HCT116 (cell line): Measurements from ENCODE around the gene AQP9. TPM values are rescaled to one million over a fixed set of nuclear protein-coding genes. Genes with fewer than 3 reads are reported as not detected.

Source experiments
- ATAC-seq: fragments of 200-7000 bp; cut with Tn5 transposase; 2 replicates; pipeline ENCODE4 v1.9.1; 2020; ENCODE audit warnings: mild to moderate bottlenecking, moderate library complexity
- BruUV-seq: library from RNA; stranded (reverse); fragments of 400-500 nt; replicated peaks from 2 replicates; lab custom pipeline; 2021; lab: Mats Ljungman, UMichigan
- CTCF ChIA-PET: fragments of 300-600 bp; sonication (Branson Sonifier 250); formaldehyde crosslinking; loops from one replicate; lab custom pipeline; 2021; ENCODE audit warnings: antibody characterized with exemption; lab: Charles Lee
- POLR2A ChIA-PET: fragments of 300-600, 350-600 bp; sonication (Branson Sonifier 250); formaldehyde crosslinking; loops from one replicate; lab custom pipeline; 2021; ENCODE audit warnings: antibody characterized with exemption; lab: Charles Lee
- RAD21 ChIA-PET, 2 experiments: fragments of 300-600 bp; sonication (Branson Sonifier 250); formaldehyde crosslinking; loops; one replicate each; lab custom pipeline; 2023; ENCODE audit warnings: low total read pairs in 2 of 2; ENCODE audit not compliant: uncharacterized antibody in 2 of 2, unreplicated experiment in 2 of 2, low non-redundant PET in 1 of 2; lab: Charles Lee
- DNase-seq: peaks from one replicate; pipeline ENCODE4 v3.0.0-alpha.2; 2010; ENCODE audit warnings: low read depth, low spot score
- H2AFZ ChIP-seq: fragments of 200-600 bp; shearing (Covaris generic), sonication (generic); 2 replicates; pipeline ENCODE4 v1.6.1; 2017; ENCODE audit warnings: low read depth, mixed run types, mixed read lengths, antibody characterized with exemption, low read length; ENCODE audit not compliant: poor library complexity, severe bottlenecking
- H3K27ac ChIP-seq: 2 replicates; pipeline ENCODE4 v1.5.1; 2012; ENCODE audit warnings: low read depth, low read length
- H3K27me3 ChIP-seq: fragments of 200-600 bp; sonication (generic); 2 replicates; pipeline ENCODE4 v1.6.1; 2016; ENCODE audit warnings: mixed run types, low read length, mixed read lengths; ENCODE audit not compliant: insufficient read depth
- H3K36me3 ChIP-seq, 2 experiments: fragments of 200-500 bp in 1 of 2; fragments of 200-600 bp in 1 of 2; sonication (Bioruptor generic) in 1 of 2; sonication (generic) in 1 of 2; 2 replicates each; pipeline versions ENCODE4 v1.5.1 to v1.6.1; 2014 to 2016; ENCODE audit warnings: low read length in 2 of 2, inconsistent platforms in 1 of 2, mixed read lengths in 1 of 2, mixed run types in 1 of 2; ENCODE audit not compliant: insufficient read depth in 2 of 2, control insufficient read depth in 1 of 2
- H3K4me1 ChIP-seq, 2 experiments: fragments of 200-600 bp in 1 of 2; sonication (generic) in 1 of 2; 2 replicates each; pipeline versions ENCODE4 v1.5.1 to v1.6.1; 2012 to 2017; ENCODE audit warnings: low read length in 2 of 2, inconsistent platforms in 1 of 2, mild to moderate bottlenecking in 1 of 2, mixed read lengths in 1 of 2, mixed run types in 1 of 2, moderate library complexity in 1 of 2; ENCODE audit not compliant: insufficient read depth in 2 of 2, control insufficient read depth in 1 of 2
- H3K4me2 ChIP-seq: fragments of 200-600 bp; sonication (generic); 2 replicates; pipeline ENCODE4 v1.6.1; 2017; ENCODE audit warnings: mixed run types, low read length, mixed read lengths
- H3K4me3 ChIP-seq, 2 experiments: fragments of 200-600 bp in 1 of 2; sonication (generic) in 1 of 2; replicated peaks in 1 of 2; 2 replicates each; pipeline ENCODE4 v1.5.1; 2011 to 2016; ENCODE audit warnings: low read length in 2 of 2, control low read depth in 1 of 2, low read depth in 1 of 2, mild to moderate bottlenecking in 1 of 2, mixed read lengths in 1 of 2, mixed run types in 1 of 2
- H3K79me2 ChIP-seq: fragments of 200-600 bp; sonication (generic); 2 replicates; pipeline ENCODE4 v1.6.1; 2017; ENCODE audit warnings: mild to moderate bottlenecking, mixed run types, low read length, moderate library complexity, mixed read lengths; ENCODE audit not compliant: insufficient read depth
- H3K9ac ChIP-seq: fragments of 200-600 bp; sonication (generic); 2 replicates; pipeline ENCODE4 v1.6.1; 2016; ENCODE audit warnings: low read length, mixed read lengths
- H3K9me2 ChIP-seq: fragments of 200-600 bp; sonication (generic), shearing (Covaris generic); 2 replicates; pipeline ENCODE4 v1.6.1; 2017; ENCODE audit warnings: mixed run types, mild to moderate bottlenecking, moderate library complexity; ENCODE audit not compliant: insufficient read depth
- H3K9me3 ChIP-seq, 2 experiments: fragments of 200-500 bp in 1 of 2; fragments of 200-600 bp in 1 of 2; sonication (Bioruptor generic) in 1 of 2; sonication (generic) in 1 of 2; 2 replicates each; pipeline ENCODE4 v1.6.1; 2014 to 2017; ENCODE audit warnings: low read length in 2 of 2, mixed read lengths in 2 of 2, inconsistent platforms in 1 of 2, low read depth in 1 of 2, mild to moderate bottlenecking in 1 of 2, mixed run types in 1 of 2, moderate library complexity in 1 of 2; ENCODE audit not compliant: control insufficient read depth in 1 of 2, insufficient read depth in 1 of 2
- H4K20me1 ChIP-seq: fragments of 200-600 bp; sonication (generic), shearing (Covaris generic); 2 replicates; pipeline ENCODE4 v1.6.1; 2017; ENCODE audit warnings: mixed run types, mild to moderate bottlenecking, moderate library complexity; ENCODE audit not compliant: insufficient read depth
- ATF3 ChIP-seq: IDR thresholded peaks from 2 replicates; pipeline ENCODE4 v1.6.1; 2012
- CBX3 ChIP-seq: IDR thresholded peaks from 2 replicates; pipeline ENCODE4 v1.6.1; 2012; ENCODE audit warnings: low read depth
- CTCF ChIP-seq, 3 experiments: fragments of 200-600 bp in 1 of 3; sonication (generic) in 1 of 3; IDR thresholded peaks in 2 of 3; conservative IDR thresholded peaks in 1 of 3; 2 replicates each; pipeline ENCODE4 v1.5.1; 2012 to 2017; ENCODE audit warnings: low read depth in 2 of 3, low read length in 2 of 3, antibody characterized with exemption in 1 of 3, borderline replicate concordance in 1 of 3, control low read depth in 1 of 3, mild to moderate bottlenecking in 1 of 3, mixed read lengths in 1 of 3, mixed run types in 1 of 3, moderate library complexity in 1 of 3; ENCODE audit not compliant: insufficient read depth in 1 of 3
- EGR1 ChIP-seq: IDR thresholded peaks from 2 replicates; pipeline ENCODE4 v1.6.1; 2012; ENCODE audit warnings: low read depth
- FOSL1 ChIP-seq: IDR thresholded peaks from 2 replicates; pipeline ENCODE4 v1.6.1; 2012; ENCODE audit warnings: low read depth
- JUND ChIP-seq: IDR thresholded peaks from 2 replicates; pipeline ENCODE4 v1.6.1; 2012
- POLR2AphosphoS5 ChIP-seq: IDR thresholded peaks from 2 replicates; pipeline ENCODE4 v1.6.1; 2011; ENCODE audit warnings: mild to moderate bottlenecking, low read depth, low read length, moderate library complexity
- RAD21 ChIP-seq: IDR thresholded peaks from 2 replicates; pipeline ENCODE4 v1.6.1; 2012; ENCODE audit warnings: low read depth, mild to moderate bottlenecking
- REST ChIP-seq: IDR thresholded peaks from 2 replicates; pipeline ENCODE4 v1.6.1; 2012; ENCODE audit warnings: low read depth
- SRF ChIP-seq: IDR thresholded peaks from 2 replicates; pipeline ENCODE4 v1.6.1; 2012; ENCODE audit warnings: low read depth
- YY1 ChIP-seq: IDR thresholded peaks from 2 replicates; pipeline ENCODE4 v1.6.1; 2011; ENCODE audit warnings: low read length, low read depth, moderate library complexity, mild to moderate bottlenecking; ENCODE audit not compliant: insufficient replicate concordance; ENCODE audit errors: extremely low read depth
- ZNF274 ChIP-seq: fragments of 200-500 bp; sonication (Bioruptor generic); IDR thresholded peaks from 2 replicates; pipeline ENCODE4 v1.6.1; 2014; ENCODE audit warnings: mild to moderate bottlenecking, low read depth, low read length, inconsistent platforms
- intact Hi-C: fragments of 100-400 bp; cut with micrococcal nuclease; formaldehyde crosslinking; loops from 2 replicates; pipeline ENCODE4 v1.10.0; 2022
- total RNA-seq: library from RNA; stranded (reverse); gene quantifications from one replicate; pipeline ENCODE4 v1.2.1, GENCODE V29; 2021; ENCODE audit not compliant: unreplicated experiment
- TF ChIP-seq, protein P1 (sequence below): IDR thresholded peaks from 2 replicates; pipeline ENCODE4 v1.6.1; 2011; ENCODE audit warnings: mild to moderate bottlenecking, low read length, moderate library complexity; ENCODE audit not compliant: insufficient replicate concordance; ENCODE audit errors: extremely low read depth

Gene AQP9
- total RNA-seq, 1 experiment from 2014 or later, result 0.12 TPM

DNA sequence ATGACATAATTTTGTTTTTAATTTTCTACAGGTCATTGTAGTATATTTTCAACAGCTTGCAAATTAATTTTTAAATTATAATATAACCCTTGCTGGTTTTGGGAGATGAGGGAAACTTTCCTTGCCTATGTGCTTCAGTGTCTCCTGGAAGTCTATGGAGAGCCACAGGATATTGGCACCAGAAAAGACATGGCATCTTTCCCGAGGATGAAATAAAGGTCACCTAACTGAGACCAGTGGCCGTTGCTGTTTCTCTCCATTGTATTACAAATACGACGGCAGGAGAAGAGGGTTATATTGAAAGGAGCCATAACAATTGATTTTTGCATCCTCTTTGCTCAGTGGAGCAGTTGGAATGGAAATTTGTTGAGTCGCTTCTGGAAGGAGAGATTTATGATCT lies 19.9 kb upstream of the AQP9 start:
- ChIA-PET CTCF (no interaction called here), RAD21 (no interaction called here), POLR2A (no interaction called here)
- no peak for DNase-seq
- no peaks in the 10 kb centered on the region for H3K9me2 ChIP-seq
- H3K4me1 ChIP-seq, result no peaks in the 10 kb centered on the region
- ATAC-seq, result no peak
- no peaks in the 10 kb centered on the region for H3K36me3 ChIP-seq
- H3K4me2 ChIP-seq, result no peak overlapping the region
- no peaks in the 10 kb centered on the region for H3K27me3 ChIP-seq
- H3K27ac ChIP-seq, result no peak overlapping the region
- no peaks in the 10 kb centered on the region for H3K9me3 ChIP-seq
- H3K4me3 ChIP-seq, result no peak overlapping the region
- TF ChIP-seq EGR1 (no peak), CBX3 (no peak), YY1 (no peak), ATF3 (no peak), POLR2AphosphoS5 (no peak), CTCF (IDR thresholded peaks at IDR 0.05 in 2 of 3, conservative IDR thresholded peaks at IDR 0.05 in 1 of 3; ENCODE audit: borderline replicate concordance in 1 of 3, insufficient read depth in 1 of 3, low read depth in 2 of 3, low read length in 2 of 3) (no peak), SRF (no peak), JUND (no peak), ZNF274 (no peak), REST (no peak), RAD21 (no peak), FOSL1 (no peak)
- TF ChIP-seq, protein P1, sequence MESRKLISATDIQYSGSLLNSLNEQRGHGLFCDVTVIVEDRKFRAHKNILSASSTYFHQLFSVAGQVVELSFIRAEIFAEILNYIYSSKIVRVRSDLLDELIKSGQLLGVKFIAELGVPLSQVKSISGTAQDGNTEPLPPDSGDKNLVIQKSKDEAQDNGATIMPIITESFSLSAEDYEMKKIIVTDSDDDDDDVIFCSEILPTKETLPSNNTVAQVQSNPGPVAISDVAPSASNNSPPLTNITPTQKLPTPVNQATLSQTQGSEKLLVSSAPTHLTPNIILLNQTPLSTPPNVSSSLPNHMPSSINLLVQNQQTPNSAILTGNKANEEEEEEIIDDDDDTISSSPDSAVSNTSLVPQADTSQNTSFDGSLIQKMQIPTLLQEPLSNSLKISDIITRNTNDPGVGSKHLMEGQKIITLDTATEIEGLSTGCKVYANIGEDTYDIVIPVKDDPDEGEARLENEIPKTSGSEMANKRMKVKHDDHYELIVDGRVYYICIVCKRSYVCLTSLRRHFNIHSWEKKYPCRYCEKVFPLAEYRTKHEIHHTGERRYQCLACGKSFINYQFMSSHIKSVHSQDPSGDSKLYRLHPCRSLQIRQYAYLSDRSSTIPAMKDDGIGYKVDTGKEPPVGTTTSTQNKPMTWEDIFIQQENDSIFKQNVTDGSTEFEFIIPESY, result no peak
- H3K9ac ChIP-seq, result no peak overlapping the region
- no TSS peak for BruUV-seq
- no peaks in the 10 kb centered on the region for H4K20me1 ChIP-seq
- intact Hi-C loops, result no loop called here
- H2AFZ ChIP-seq, result no peak overlapping the region
- no peaks in the 10 kb centered on the region for H3K79me2 ChIP-seq
